Transverse colon (tissue), 4 donors: ENCODE results near the gene PTPRN2. TPM values are rescaled to one million over a fixed set of nuclear protein-coding genes. Genes with fewer than 3 reads are reported as not detected.

Experiments
- DNase-seq: peaks from one replicate; pipeline ENCODE4 v3.0.0-alpha.2; 2019
- H3K27ac ChIP-seq, 4 donors: fragments of 200-600 bp; sonication (generic); 2 replicates each; pipeline ENCODE4 v1.5.1; 2016 to 2018; ENCODE audit warnings: inconsistent platforms in 4 of 4
- H3K27me3 ChIP-seq: fragments of 200-600 bp; sonication (generic); 2 replicates; pipeline ENCODE4 v1.5.1; 2017; ENCODE audit warnings: inconsistent platforms
- H3K36me3 ChIP-seq, 4 donors: fragments of 200-600 bp; sonication (generic); 2 replicates each; pipeline ENCODE4 v1.5.1; 2017 to 2019; ENCODE audit warnings: inconsistent platforms in 4 of 4
- H3K4me1 ChIP-seq, 4 donors: fragments of 200-600 bp; sonication (generic); 2 replicates each; pipeline ENCODE4 v1.5.1; 2017 to 2020; ENCODE audit warnings: inconsistent platforms in 4 of 4
- H3K4me3 ChIP-seq, 4 donors: fragments of 200-600 bp; sonication (generic); 1 replicate in 1 of 4; 2 replicates in 3 of 4; pipeline versions ENCODE4 v1.5.1 to v1.6.1; 2017 to 2019; ENCODE audit warnings: inconsistent platforms in 4 of 4
- H3K9me3 ChIP-seq, 2 donors: fragments of 200-600 bp; sonication (generic); 2 replicates each; pipeline ENCODE4 v1.5.1; 2017 to 2019; ENCODE audit warnings: inconsistent platforms in 2 of 2
- EP300 ChIP-seq: sonication (generic); formaldehyde crosslinking; IDR thresholded peaks from one replicate; pipeline ENCODE4 v1.6.1; 2017; ENCODE audit warnings: antibody characterized with exemption, low read depth
- POLR2A ChIP-seq: fragments of 450-650 bp; IDR thresholded peaks from one replicate; pipeline ENCODE4 v1.6.1; 2016; ENCODE audit warnings: antibody characterized with exemption, mild to moderate bottlenecking, moderate library complexity
- POLR2AphosphoS5 ChIP-seq, 3 donors: sonication (generic); formaldehyde crosslinking; IDR thresholded peaks; one replicate each; pipeline ENCODE4 v1.6.1; 2016; ENCODE audit warnings: antibody characterized with exemption in 3 of 3
- WGBS, 2 donors: methylation state at CpG; one replicate each; pipeline ENCODE4 v1.1.5; 2018; ENCODE audit warnings: low coverage in 1 of 2; 5-methylcytosine and 5-hydroxymethylcytosine counted together
- in situ Hi-C, 4 donors: fragments of 200-750 bp; cut with MboI; loops; one replicate each; pipeline versions ENCODE4 v1.15.0 to v1.15.1; 2017; ENCODE audit warnings: low sequenced_read_pairs in 3 of 4, low pct_ligation_motif_present in 1 of 4, low pct_unique_long_range_greater_than_20kb in 1 of 4
- intact Hi-C: fragments of 100-400 bp; cut with DNase I; formaldehyde crosslinking; loops from one replicate; pipeline ENCODE4 v1.15.1; 2023; ENCODE audit warnings: low total_unique reads
- total RNA-seq, 4 donors: library from RNA; depleted of rRNA; stranded (reverse); fragments of >200 nt; gene quantifications; one replicate each; pipeline ENCODE4 v1.1.0, GENCODE V29; 2016
- TF ChIP-seq, protein P1 (sequence below), 5 experiments: fragments of 200-600 bp in 3 of 5; fragments of 450-650 bp in 2 of 5; sonication (generic) in 3 of 5; IDR thresholded peaks; 1 replicate in 2 of 5; 2 replicates in 3 of 5; pipeline ENCODE4 v1.5.1; 2016 to 2017; ENCODE audit warnings: antibody characterized with exemption in 5 of 5, inconsistent platforms in 3 of 5, mild to moderate bottlenecking in 2 of 5, moderate library complexity in 1 of 5

The PTPRN2 gene
- total RNA-seq, 4 donors from 2014 or later, result 15.4 to 31.1 (median 21.8) TPM

DNA sequence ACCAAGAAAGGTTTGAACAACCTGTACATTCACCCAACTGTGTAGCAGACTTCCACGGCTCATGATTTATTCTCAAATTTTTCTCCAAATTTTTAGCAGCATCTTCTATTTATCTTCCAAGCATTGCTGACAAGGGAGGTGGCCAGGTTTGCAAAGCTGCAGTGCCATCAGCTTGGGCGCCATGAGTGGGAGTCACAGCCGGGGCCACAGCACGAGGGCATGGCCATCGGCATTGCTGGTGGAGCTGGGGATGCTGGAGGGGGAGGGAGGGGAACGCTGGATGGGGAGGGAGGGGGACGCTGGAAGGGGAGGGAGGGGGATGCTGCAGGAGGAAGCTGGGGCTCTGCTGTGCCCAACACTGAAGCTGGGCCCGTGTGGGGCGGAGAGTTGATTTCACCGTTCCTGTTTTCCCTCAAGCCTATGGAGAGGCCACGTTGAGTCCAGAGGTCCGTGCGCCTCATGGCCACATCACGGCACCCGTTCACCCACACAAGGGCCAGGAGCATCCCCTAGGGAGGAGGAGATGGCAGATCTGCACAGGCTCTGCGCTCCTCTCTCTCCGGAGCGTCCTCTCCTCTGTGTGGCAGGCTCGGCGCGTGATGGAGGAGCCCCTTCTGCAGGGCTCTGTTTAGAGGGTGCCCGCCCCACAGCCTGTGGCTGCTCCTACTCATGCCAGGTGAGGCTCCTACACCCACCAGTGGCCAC is 730.6 kb downstream of the PTPRN2 start:
- in situ Hi-C loops (loop anchor here in 1 of 4 donors (25.0 kb wide), 1 partner anchor 420 kb away; no protein-coding TSS in a partner anchor), intact Hi-C loops (no loop called here)
- no peaks in the 10 kb centered on the region for H3K9me3 ChIP-seq
- H3K27me3 ChIP-seq, result no peaks in the 10 kb centered on the region
- no peak overlapping the region for H3K4me3 ChIP-seq
- 88 to 100% methylated on average over 1 to 22 of the region's 22 CpGs for WGBS, 2 donors
- peaks cover 0 to under 1% (median 0%) of the 10 kb centered on the region in 4 donors for H3K4me1 ChIP-seq
- TF ChIP-seq POLR2A (no peak), POLR2AphosphoS5 (IDR thresholded peaks at IDR 0.05) (no peak), EP300 (no peak)
- TF ChIP-seq, protein P1, sequence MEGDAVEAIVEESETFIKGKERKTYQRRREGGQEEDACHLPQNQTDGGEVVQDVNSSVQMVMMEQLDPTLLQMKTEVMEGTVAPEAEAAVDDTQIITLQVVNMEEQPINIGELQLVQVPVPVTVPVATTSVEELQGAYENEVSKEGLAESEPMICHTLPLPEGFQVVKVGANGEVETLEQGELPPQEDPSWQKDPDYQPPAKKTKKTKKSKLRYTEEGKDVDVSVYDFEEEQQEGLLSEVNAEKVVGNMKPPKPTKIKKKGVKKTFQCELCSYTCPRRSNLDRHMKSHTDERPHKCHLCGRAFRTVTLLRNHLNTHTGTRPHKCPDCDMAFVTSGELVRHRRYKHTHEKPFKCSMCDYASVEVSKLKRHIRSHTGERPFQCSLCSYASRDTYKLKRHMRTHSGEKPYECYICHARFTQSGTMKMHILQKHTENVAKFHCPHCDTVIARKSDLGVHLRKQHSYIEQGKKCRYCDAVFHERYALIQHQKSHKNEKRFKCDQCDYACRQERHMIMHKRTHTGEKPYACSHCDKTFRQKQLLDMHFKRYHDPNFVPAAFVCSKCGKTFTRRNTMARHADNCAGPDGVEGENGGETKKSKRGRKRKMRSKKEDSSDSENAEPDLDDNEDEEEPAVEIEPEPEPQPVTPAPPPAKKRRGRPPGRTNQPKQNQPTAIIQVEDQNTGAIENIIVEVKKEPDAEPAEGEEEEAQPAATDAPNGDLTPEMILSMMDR (IDR thresholded peaks at IDR 0.05), result no peak
- DNase-seq, result no peak
- no peak overlapping the region for H3K27ac ChIP-seq
- H3K36me3 ChIP-seq, result no peaks in the 10 kb centered on the region

DNA sequence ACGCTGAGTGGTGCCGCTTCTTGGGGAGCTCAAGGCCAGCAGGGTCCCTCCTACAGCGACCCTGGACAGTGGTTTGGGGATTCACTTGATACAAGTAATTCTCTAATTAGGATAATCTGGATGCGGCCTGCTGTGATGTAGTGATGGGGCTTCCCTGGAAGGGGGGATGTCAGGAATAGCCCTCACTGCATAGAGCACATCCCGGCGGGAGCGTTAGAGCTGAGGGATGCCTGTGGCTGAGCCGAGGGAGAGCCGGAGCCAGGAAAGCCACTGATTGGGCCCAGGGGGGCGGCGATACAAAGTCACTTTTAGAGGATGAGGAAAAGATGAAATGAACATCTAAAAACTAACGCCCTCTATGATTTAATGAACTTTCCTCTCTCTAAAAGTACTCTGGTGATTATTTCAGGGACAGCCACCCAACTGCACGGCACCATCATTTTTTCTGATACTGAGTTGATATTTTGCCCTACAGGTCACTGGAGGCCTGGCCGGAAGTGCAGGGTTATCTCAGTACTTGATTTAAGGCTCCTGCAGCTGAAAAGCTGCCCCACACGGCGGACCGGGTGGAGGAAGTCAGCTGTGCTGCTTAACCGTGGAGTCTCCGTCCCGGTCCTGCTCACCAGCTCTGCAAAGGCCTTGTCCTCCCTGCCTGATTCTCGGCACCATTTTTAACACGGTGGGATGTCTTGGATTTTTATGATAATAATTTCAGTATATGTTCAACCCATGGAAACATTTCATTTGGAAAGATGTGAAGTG is 732.0 kb downstream of the PTPRN2 start:
- 74 to 90% methylated on average over 5 to 22 of the region's 22 CpGs for WGBS, 2 donors
- no peaks in the 10 kb centered on the region for H3K9me3 ChIP-seq
- no peaks in the 10 kb centered on the region for H3K27me3 ChIP-seq
- DNase-seq, result no peak
- intact Hi-C loops (no loop called here), in situ Hi-C loops (loop anchor here in 1 of 4 donors (25.0 kb wide), 1 partner anchor 418 kb away; no protein-coding TSS in a partner anchor)
- H3K4me3 ChIP-seq, result no peak overlapping the region
- H3K36me3 ChIP-seq, result no peaks in the 10 kb centered on the region
- H3K27ac ChIP-seq, result peak overlapping the region in 1 of 4 donors; percentile 24
- TF ChIP-seq POLR2A, result no peak
- no peak for TF ChIP-seq POLR2AphosphoS5 (IDR thresholded peaks at IDR 0.05)
- TF ChIP-seq EP300, result no peak
- TF ChIP-seq, protein P1 (IDR thresholded peaks at IDR 0.05), result no peak
- peaks cover 0 to 8% (median 4%) of the 10 kb centered on the region in 4 donors for H3K4me1 ChIP-seq

DNA sequence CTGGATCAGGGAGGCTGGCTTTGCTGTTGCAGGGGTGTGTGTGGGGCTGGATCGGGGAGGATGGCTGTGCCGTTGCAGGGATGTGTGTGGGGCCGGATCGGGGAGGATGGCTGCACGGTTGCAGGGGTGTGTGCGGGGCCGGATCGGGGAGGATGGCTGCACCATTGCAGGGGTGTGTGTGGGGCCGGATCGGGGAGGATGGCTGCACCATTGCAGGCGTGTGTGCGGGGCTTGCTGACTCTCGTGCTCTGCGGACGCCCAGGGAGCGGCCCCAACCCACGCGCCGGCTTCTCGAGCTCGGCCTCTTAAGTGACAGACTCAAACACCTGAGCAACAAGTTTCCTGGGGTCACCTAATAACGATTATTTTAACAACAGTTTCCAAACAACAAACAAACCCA is 732.6 kb downstream of the PTPRN2 start:
- no peaks in the 10 kb centered on the region for H3K36me3 ChIP-seq
- H3K4me3 ChIP-seq, result no peak overlapping the region
- H3K9me3 ChIP-seq, result no peaks in the 10 kb centered on the region
- WGBS, 2 donors, result 80 to 90% methylated on average over 1 to 22 of the region's 22 CpGs
- peaks cover 0 to 8% (median 4%) of the 10 kb centered on the region in 4 donors for H3K4me1 ChIP-seq
- H3K27me3 ChIP-seq, result no peaks in the 10 kb centered on the region
- intact Hi-C loops, result no loop called here
- H3K27ac ChIP-seq, result peak overlapping the region in 1 of 4 donors; percentile 24
- no peak for DNase-seq
- in situ Hi-C loops, result loop anchor here in 1 of 4 donors (25.0 kb wide), 1 partner anchor 418 kb away; no protein-coding TSS in a partner anchor
- no peak for TF ChIP-seq POLR2A
- TF ChIP-seq, protein P1 (IDR thresholded peaks at IDR 0.05), result no peak
- no peak for TF ChIP-seq POLR2AphosphoS5 (IDR thresholded peaks at IDR 0.05)
- TF ChIP-seq EP300, result no peak
